A172 (cell line): ENCODE results near the gene NPPB. TPM values are rescaled to one million over a fixed set of nuclear protein-coding genes. Genes with fewer than 3 reads are reported as not detected.
"Not testable (repeated sequence)": the region's sequence is repeated elsewhere in the genome, so short reads cannot be mapped to it uniquely, and the experiment has no call there.

Experiments used
- DNase-seq: peaks from one replicate; pipeline ENCODE4 v3.0.0-alpha.2; 2015; ENCODE audit warnings: low spot score
- total RNA-seq: library from RNA; depleted of rRNA; stranded (reverse); fragments of >200 nt; shearing (Covaris generic); gene quantifications from 2 replicates; pipeline ENCODE4 v1.2.3, GENCODE V29; 2014; rRNA removed

NPPB gene
- total RNA-seq = 6.5 and 12.8 TPM in 2 replicates

DNA sequence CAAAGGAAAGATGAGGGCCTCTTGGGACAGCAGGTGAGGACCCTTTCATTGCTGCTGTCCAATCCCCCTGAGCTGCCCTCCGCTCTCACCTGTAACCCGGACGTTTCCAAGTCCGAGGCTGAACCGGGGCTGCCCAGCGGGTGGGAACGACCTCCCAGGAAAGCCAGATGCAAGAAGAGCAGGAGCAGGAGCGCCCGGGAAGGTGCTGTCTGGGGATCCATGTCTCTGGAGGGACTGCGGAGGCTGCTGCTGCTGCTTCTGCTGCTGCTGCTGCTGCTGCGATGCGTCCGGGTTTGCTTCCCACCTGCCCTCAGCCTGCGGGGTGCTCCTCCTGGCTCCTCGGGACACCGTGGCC lies at the start of gene NPPB:
Gene NPPB, minus strand, starts transcription at position 333 of the 355 bp plus-strand sequence. Its CDS starts 112 bp downstream, at position 221.
- no peak for DNase-seq

- peak; percentile 89 for DNase-seq
These were observed 49.4 kb upstream of the NPPB start for GRCh38 chr1:11908095-11908675.

GRCh38 chr1:11907275-11908094 lies 48.7 kb upstream of the NPPB start:
- DNase-seq = peak; percentile 86

DNA sequence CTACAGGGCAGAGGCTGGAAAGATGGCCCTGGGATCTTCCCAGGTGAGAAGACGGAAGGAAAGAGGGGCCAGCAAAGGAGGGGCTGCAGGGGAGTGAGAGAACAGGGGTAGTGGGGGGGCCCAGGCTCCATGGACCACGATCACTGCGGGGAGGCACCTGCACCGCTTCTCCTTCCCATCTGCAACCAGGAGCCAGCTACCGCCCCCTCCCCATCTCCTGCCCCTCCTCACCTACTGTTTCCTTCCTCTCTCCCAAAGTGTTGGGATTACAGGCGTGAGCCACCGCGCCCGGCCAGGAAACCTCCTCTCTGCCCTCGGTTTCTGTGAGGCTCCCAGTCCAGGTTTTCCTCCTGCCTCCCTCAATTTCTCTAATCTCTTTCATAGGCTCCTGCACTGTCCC lies 48.1 kb upstream of the NPPB start:
- DNase-seq = no peak

- no peak for DNase-seq
These were observed 46.2 kb upstream of the NPPB start for GRCh38 chr1:11904978-11905377.

- not testable (repeated sequence) for DNase-seq
These were observed 45.4 kb upstream of the NPPB start for GRCh38 chr1:11904156-11904555.

DNA sequence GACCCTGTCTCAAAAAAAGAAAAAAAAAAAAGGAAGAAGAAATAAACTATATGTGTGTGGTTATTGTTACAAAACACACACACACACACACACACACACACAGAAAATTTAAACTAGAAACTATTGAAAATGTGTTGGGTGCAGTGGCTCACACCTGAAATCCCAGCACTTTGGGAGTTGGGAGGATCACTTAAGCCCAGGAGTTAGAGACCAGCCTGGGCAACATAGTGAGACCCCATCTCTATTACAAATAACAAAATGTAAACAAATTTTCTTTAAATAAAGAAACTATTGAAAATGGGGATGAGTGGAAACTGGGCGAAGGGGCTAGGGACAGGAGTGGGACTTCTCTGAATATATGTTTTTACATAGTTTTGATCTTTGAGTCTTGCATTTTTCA lies 44.5 kb upstream of the NPPB start:
- DNase-seq = no peak

GRCh38 chr1:11901446-11901845 lies 42.7 kb upstream of the NPPB start:
- DNase-seq = peak; percentile 6

- no peak for DNase-seq
These were observed 40.2 kb upstream of the NPPB start for GRCh38 chr1:11898831-11899467.

DNA sequence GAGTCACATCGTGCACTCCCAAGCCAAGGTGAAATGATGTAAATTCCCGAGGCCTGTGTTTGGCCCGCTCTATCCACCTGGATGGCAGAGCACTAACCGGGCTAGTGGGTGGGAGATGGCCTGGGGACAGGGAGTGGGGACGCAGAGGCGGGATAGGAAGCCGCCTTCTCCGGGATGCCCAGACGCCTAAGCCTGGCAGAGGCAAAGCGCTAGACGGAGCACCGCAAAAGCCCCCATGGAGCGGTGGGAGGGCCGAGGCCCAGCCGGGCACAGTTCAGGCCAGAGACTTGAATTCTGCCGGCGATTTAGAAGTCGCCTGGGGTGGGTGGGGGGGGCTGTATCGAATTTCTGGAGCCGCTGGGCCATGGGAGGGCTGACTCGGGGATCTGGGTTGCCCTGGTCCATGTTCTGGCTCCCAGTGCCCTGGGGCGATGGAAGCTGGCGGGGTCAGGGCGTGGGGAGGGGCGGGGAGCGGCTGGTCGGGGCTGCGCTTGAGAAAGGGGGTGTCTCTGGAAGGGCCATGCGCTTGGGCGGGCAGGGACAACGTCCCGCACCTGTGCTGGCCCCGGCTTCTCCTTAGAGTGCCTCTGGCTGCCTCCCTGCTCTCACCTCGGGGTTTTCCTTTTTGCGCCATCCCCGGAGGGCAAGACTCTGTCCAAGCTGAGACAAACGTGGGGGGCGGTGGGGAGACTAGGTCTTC lies 39.5 kb upstream of the NPPB start:
- DNase-seq = no peak

- not testable (repeated sequence) for DNase-seq
These were observed 35.8 kb upstream of the NPPB start for GRCh38 chr1:11894501-11894900.

DNA sequence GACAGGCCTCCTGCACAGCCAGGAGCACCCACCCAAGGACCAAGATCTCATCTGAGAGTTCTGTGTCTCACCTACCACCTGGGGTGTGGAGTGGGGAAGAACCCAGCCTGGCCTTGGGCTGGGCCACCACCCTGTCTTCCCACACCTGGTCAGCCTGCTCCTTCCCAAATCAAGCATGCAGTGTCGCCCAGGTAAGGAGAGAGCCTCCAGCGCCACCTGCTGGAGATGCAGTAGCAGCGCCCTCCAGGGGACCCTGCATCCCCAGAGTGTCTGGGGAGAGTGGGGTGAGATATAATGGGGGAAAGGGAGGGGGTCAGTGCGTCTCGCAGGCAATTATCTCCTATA lies 35.1 kb upstream of the NPPB start:
- DNase-seq = peak; percentile 35

- DNase-seq = no peak
These were observed 32.9 kb upstream of the NPPB start for GRCh38 chr1:11891433-11892186.

GRCh38 chr1:11888877-11889208 lies 30.1 kb upstream of the NPPB start:
- no peak for DNase-seq

GRCh38 chr1:11888206-11888876 lies 29.6 kb upstream of the NPPB start:
- no peak for DNase-seq

- no peak for DNase-seq
These were observed 28.9 kb upstream of the NPPB start for GRCh38 chr1:11887666-11888007.

DNA sequence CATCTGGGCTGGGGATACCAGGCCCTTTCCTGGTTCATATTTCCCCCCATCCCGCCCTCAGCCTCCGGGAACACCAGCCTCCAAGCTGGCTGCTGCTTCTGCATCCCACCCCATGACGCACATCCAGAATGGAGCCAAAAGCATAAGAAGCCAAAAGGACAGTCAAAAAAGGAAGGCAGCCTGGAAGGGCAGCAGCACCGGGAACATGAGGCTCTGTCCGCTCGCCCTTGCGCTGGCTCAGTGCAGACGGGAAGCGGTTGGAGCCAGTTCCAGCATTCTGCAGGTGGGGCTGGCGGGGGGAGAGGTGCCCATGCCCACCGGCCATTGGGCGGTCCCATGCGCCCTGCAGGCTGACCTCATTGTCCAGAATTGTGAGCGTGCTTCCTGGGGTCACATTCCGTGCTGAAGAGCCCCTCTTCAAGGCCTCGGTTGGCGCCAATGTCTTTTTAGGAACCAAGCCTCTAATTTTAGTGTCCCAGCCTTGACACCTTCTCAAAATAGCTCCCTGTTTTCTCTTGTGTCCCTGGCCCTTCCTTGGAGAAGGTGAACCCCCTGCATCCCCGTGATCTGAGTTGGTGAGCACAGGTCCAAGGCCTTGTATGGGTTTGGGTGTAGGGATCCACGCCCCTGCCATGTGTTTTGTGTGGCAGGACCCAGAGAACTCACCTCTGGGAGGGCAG lies 28.4 kb upstream of the NPPB start:
- no peak for DNase-seq

DNA sequence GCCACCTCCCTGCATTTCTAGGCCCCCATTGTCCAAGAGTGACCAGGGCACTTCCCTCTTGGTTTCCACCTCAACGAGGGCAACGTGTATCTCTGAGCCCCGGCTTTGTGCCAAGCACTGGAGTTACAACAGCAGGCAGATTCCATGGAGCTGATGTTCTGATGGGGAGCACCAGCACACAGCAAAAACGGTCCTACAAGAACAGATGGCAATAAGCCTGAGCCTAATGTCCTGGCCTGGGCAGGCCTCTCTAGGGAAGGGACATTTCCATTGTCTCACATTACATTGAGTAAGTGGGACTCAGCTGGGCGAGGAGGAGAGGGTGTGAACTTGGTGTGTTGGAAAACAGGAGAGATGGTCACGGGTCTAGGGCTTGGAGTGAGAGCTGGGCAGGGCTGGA lies 27.2 kb upstream of the NPPB start:
- DNase-seq = no peak

GRCh38 chr1:11882814-11883538 lies 24.2 kb upstream of the NPPB start:
- peak; percentile 29 for DNase-seq
